GM10266 (cell line): ENCODE measurements around the gene CASKIN1.

Experiments
- DNase-seq: peaks from one replicate; pipeline ENCODE4 v3.0.0; 2012; ENCODE audit errors: extremely low spot score
- TF ChIP-seq, protein P1 (sequence below): IDR thresholded peaks from 2 replicates; pipeline ENCODE4 v1.5.1; 2012; ENCODE audit warnings: mild to moderate bottlenecking, low read depth; ENCODE audit not compliant: control insufficient read depth, insufficient read depth; ENCODE audit errors: missing control alignments

Gene CASKIN1

DNA sequence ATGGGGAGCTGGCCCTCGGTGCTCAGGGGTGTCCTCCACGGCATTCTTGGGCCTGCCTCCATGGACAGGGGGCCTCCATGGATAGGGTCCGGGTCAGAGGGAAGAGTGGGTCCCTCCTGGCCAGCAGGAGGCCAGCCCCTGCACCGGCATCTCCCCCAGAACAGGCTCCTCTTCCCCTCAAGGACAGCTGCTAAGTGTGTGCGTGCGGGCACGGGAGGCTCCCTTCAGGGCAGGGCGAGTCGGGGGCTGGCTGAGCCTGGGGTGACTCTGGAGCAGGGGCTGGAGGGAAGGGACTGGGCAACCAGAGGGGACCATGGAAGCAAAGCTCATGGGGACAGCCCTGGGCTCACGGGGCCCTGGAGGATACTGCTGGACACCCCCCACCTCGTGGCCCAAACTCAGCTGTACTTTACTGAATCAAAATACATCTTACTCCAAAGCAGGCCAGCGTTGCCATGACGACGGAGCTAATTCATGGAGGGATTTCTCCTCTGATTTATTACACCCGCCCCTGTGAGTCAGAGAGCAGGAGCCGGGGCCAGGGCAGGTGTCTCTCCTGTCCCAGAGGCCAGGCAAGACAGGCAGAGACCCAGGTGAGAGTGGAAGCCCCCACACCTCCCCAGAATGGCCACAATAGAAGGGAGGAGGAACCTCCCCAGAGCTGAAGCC lies 2.1 kb downstream of the CASKIN1 start:
- DNase-seq, result no peak
- TF ChIP-seq, protein P1, sequence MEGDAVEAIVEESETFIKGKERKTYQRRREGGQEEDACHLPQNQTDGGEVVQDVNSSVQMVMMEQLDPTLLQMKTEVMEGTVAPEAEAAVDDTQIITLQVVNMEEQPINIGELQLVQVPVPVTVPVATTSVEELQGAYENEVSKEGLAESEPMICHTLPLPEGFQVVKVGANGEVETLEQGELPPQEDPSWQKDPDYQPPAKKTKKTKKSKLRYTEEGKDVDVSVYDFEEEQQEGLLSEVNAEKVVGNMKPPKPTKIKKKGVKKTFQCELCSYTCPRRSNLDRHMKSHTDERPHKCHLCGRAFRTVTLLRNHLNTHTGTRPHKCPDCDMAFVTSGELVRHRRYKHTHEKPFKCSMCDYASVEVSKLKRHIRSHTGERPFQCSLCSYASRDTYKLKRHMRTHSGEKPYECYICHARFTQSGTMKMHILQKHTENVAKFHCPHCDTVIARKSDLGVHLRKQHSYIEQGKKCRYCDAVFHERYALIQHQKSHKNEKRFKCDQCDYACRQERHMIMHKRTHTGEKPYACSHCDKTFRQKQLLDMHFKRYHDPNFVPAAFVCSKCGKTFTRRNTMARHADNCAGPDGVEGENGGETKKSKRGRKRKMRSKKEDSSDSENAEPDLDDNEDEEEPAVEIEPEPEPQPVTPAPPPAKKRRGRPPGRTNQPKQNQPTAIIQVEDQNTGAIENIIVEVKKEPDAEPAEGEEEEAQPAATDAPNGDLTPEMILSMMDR, result no peak

GRCh38 chr16:2191446-2191706 lies 5.0 kb downstream of the CASKIN1 start:
- TF ChIP-seq, protein P1, result no peak
- DNase-seq, result no peak

DNA sequence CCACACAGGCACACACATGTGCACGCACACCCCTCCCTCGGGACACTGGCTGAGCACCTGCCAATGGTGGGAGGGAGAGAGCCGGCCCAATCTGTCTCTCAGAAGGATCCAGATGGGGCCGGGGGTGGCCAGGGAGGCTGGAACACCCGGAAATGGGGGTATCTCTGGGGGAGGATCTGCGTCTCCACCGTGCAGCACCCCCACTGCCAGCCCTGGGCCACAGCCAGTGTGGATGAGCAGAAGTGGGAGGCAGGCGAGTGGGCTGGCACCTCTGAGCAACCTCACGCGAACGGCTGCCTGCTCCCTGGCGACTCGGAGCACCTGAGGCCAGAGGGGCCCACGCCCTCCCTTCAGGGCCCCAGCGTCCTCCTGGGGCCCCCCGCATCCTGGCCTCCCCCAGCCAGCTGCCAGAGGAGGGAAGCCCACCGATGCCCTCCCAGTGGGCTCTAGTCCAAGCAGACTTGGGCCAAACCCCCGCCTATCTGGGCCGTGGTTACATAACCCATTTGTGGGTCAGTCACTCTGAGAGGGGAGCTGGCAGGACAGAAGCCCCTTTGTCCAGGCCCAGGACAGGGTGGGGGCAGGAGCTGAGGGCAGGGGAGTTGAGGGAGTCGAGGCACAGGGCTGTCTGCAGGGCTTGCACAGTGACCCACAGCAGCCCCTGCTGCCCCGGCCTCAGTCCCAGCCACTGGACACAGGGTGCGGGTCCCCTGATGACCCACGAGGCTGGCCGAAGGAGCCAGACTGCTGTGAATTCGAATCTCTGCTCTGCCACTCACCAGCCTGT lies 5.6 kb downstream of the CASKIN1 start:
- DNase-seq, result no peak
- TF ChIP-seq, protein P1, result no peak

- TF ChIP-seq, protein P1, result no peak
- DNase-seq, result no peak
These were observed 6.3 kb downstream of the CASKIN1 start for GRCh38 chr16:2190002-2190658.

- TF ChIP-seq, protein P1, result no peak
- DNase-seq, result no peak
These were observed 7.0 kb downstream of the CASKIN1 start for GRCh38 chr16:2189252-2189893.

DNA sequence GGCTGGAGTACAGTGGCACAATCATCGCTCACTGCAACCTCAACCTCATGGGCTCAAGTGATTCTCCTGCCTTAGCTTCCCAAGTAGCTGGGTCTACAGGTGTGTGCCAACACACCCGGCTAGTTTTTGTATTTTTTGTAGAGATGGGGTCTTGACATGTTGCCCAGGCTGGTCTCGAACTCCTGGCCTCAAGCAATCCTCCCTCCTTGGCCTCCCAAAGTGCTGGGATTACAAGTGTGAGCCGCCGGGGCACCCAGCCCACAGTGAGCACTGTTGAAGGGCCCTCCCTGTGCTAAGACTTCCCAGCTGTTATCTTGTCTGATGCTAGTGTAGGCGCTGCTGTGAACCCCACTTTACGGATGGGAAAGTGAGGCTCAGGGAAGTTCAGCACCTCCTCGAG lies 8.0 kb downstream of the CASKIN1 start:
- no peak for DNase-seq
- TF ChIP-seq, protein P1, result no peak
